Duodenal mucosa (tissue), 2 donors: ENCODE results near the gene CHKA.
A peak's percentile ranks its signal among the peaks of the same experiment; 100 is the strongest.

Experiments used
- H3K27ac ChIP-seq: one replicate; pipeline ENCODE4 v1.7.0; 2013; ENCODE audit warnings: low read depth, low read length
- H3K27me3 ChIP-seq, 2 donors: one replicate each; pipeline ENCODE4 v1.7.0; 2013; ENCODE audit warnings: low read length in 2 of 2, control low read depth in 1 of 2; ENCODE audit not compliant: insufficient read depth in 2 of 2, control insufficient read depth in 1 of 2
- H3K36me3 ChIP-seq, 2 donors: one replicate each; pipeline ENCODE4 v1.7.0; 2013; ENCODE audit warnings: low read length in 2 of 2, control low read depth in 1 of 2; ENCODE audit not compliant: insufficient read depth in 2 of 2, control insufficient read depth in 1 of 2
- H3K4me1 ChIP-seq, 2 donors: one replicate each; pipeline ENCODE4 v1.7.0; 2013; ENCODE audit warnings: low read length in 2 of 2, control low read depth in 1 of 2; ENCODE audit not compliant: insufficient read depth in 2 of 2, control insufficient read depth in 1 of 2
- H3K4me3 ChIP-seq, 2 donors: one replicate each; pipeline ENCODE4 v1.7.0; 2013; ENCODE audit warnings: low read length in 2 of 2, low read depth in 1 of 2
- H3K9ac ChIP-seq, 2 donors: one replicate each; pipeline ENCODE4 v1.7.0; 2013; ENCODE audit warnings: low read length in 2 of 2, low read depth in 1 of 2
- H3K9me3 ChIP-seq, 2 donors: one replicate each; pipeline ENCODE4 v1.7.0; 2013; ENCODE audit warnings: low read length in 2 of 2, control low read depth in 1 of 2; ENCODE audit not compliant: control insufficient read depth in 1 of 2

The CHKA gene

DNA sequence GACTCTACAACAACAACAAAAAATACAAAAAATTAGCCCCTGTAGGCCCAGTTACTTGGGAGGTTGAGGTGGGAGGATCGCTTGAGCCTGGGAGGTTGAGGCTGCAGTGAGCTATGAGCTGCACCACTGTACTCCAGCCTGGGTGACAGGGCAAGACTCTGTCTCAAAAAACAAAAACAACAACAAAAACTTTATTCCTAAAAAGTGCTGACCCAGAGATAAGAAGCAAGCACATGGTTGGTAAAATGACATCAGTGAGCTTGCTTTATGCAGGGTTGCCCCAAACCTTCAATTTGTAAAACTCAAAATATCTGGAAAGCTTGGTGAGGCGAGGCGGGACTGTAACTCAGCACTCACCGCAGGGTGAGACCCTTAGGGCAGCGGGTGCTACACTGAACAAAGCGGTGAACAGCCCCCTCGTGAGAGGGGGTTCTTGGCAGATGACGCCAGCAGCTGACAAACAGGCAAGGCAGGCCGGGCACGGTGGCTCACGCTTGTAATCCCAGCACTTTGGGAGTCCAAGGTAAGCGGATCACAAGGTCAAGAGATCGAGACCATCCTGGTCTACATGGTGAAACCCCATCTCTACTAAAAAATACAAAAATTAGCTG is 85.8 kb downstream of the CHKA start:
- no peak overlapping the region for H3K9ac ChIP-seq
- H3K4me3 ChIP-seq: no peak overlapping the region
- H3K27me3 ChIP-seq: no peaks in the 10 kb centered on the region
- no peak overlapping the region for H3K27ac ChIP-seq
- no peaks in the 10 kb centered on the region for H3K9me3 ChIP-seq
- peaks cover 20 to 27% of the 10 kb centered on the region in 2 donors for H3K36me3 ChIP-seq
- peaks cover 30 to 53% of the 10 kb centered on the region in 2 donors for H3K4me1 ChIP-seq

- Histone ChIP-seq H3K27ac (no peak overlapping the region), H3K4me3 (no peak overlapping the region), H3K27me3 (no peaks in the 10 kb centered on the region), H3K36me3 (peaks cover 20 to 27% of the 10 kb centered on the region in 2 donors), H3K4me1 (peaks cover 29 to 54% of the 10 kb centered on the region in 2 donors), H3K9me3 (no peaks in the 10 kb centered on the region), H3K9ac (no peak overlapping the region)
These were observed 87.5 kb downstream of the CHKA start for GRCh38 chr11:68033708-68034045.

DNA sequence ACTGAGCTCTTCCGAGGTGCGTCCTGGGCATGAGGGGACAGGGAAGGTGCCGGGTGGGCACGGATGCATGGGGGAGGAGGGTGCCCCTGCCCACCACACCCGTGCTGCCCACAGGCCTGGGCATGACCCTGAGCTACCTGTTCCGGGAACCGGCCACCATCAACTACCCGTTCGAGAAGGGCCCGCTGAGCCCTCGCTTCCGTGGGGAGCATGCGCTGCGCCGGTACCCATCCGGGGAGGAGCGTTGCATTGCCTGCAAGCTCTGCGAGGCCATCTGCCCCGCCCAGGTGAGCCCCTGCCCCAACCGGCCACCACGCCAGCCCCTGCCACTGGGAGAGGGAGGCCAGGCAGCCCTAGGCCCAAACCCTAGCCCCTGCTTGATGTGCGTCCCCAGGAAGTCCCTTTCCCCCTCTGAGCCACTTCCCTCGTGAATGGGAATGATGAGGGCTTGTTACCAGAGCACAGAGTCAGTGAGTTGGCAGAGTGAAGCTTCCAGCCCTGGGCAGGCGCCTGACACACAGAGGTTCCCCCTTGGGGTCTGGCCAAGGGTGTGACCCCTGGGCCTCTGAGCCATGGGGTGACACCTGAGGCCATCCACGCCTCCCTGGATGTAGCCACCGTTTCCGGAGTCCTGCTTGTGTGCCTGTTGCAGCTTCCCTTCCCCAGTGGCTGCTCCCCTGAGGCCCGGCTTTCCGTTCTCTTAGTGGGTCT is 88.0 kb downstream of the CHKA start:
- H3K4me1 ChIP-seq: peaks cover 24 to 48% of the 10 kb centered on the region in 2 donors
- H3K4me3 ChIP-seq: no peak overlapping the region
- H3K27ac ChIP-seq: no peak overlapping the region
- no peaks in the 10 kb centered on the region for H3K9me3 ChIP-seq
- peaks cover 20 to 27% of the 10 kb centered on the region in 2 donors for H3K36me3 ChIP-seq
- no peak overlapping the region for H3K9ac ChIP-seq
- no peaks in the 10 kb centered on the region for H3K27me3 ChIP-seq

GRCh38 chr11:68032003-68032402 is 89.2 kb downstream of the CHKA start:
- no peaks in the 10 kb centered on the region for H3K27me3 ChIP-seq
- H3K27ac ChIP-seq: no peak overlapping the region
- H3K9ac ChIP-seq: peak overlapping the region; percentile 20 to 88
- no peaks in the 10 kb centered on the region for H3K9me3 ChIP-seq
- H3K4me3 ChIP-seq: peak overlapping the region in 1 of 2 donors; percentile 97
- peaks cover 15 to 37% of the 10 kb centered on the region in 2 donors for H3K4me1 ChIP-seq
- peaks cover 20 to 38% of the 10 kb centered on the region in 2 donors for H3K36me3 ChIP-seq

GRCh38 chr11:68031144-68031464 is 90.1 kb downstream of the CHKA start:
- H3K4me1 ChIP-seq: peaks cover 15 to 28% of the 10 kb centered on the region in 2 donors
- peak overlapping the region; percentile 61 for H3K27ac ChIP-seq
- H3K9ac ChIP-seq: peak overlapping the region; percentile 88 to 99
- H3K4me3 ChIP-seq: peak overlapping the region; percentile 88 to 97
- peaks cover 20 to 34% of the 10 kb centered on the region in 2 donors for H3K36me3 ChIP-seq
- H3K9me3 ChIP-seq: no peaks in the 10 kb centered on the region
- H3K27me3 ChIP-seq: no peaks in the 10 kb centered on the region

DNA sequence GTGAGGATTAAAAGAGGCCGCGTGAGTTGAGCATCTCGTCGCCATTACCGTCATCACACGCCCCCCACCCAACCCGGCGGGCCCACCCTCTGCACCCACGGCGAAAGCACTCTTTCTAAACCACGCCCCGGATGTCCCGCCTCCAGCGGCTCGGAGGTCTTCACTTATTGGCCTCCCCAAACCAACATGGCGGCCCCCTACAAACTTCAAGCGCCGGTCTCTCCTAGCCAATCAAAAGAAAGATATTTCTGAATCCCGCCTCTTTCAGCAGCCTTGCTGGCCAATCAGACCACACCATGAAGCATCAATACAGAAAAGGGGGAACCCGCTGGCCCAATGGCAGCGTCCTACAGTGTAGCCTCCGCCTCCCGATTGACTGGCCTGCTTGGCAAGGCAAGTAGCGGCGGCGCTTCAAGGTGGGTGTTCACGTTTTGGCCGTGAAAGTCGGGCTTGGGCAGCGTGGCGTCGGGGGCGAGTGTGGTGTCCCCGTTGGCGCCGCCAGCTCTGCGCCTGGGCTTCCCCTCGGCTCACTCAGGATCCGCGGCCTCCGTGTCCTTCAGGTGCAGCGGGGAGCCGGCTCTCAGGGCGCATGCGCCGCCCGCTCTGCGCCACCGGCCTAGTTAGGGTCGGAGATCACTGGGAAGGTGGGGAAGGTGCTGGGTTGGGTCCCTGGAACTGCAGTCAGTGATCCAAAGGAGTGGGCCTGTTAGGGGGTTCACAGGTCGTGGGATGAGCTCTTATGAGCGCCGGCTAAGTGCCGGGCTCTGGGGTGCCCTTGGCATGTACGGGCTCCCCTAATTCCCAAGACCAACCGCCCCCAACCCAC is 90.7 kb downstream of the CHKA start, which contains the start of gene NDUFS8:
TSS of gene NDUFS8 (plus strand) at position 364 of the 826 bp plus-strand sequence. CDS start 1,471 bp downstream, outside the sequence.
- H3K4me1 ChIP-seq: peaks cover 15 to 26% of the 10 kb centered on the region in 2 donors
- peak within 1 kb of the TSS; percentile 88 to 97 for H3K4me3 ChIP-seq
- H3K27ac ChIP-seq: peak within 1 kb of the TSS; percentile 61
- peak within 1 kb of the TSS; percentile 88 to 99 for H3K9ac ChIP-seq
- H3K9me3 ChIP-seq: no peaks in the 10 kb centered on the region
- H3K27me3 ChIP-seq: no peaks in the 10 kb centered on the region
- peaks cover 20 to 33% of the 10 kb centered on the region in 2 donors for H3K36me3 ChIP-seq

GRCh38 chr11:68028802-68029545 is 92.2 kb downstream of the CHKA start:
- Histone ChIP-seq H3K36me3 (peaks cover 26 to 37% of the 10 kb centered on the region in 2 donors), H3K9me3 (no peaks in the 10 kb centered on the region), H3K4me1 (peaks cover 15 to 26% of the 10 kb centered on the region in 2 donors), H3K9ac (no peak overlapping the region), H3K4me3 (no peak overlapping the region), H3K27ac (no peak overlapping the region), H3K27me3 (no peaks in the 10 kb centered on the region)

- no peak overlapping the region for H3K27ac ChIP-seq
- no peak overlapping the region for H3K9ac ChIP-seq
- H3K9me3 ChIP-seq: no peaks in the 10 kb centered on the region
- H3K4me3 ChIP-seq: no peak overlapping the region
- peaks cover 13 to 27% of the 10 kb centered on the region in 2 donors for H3K36me3 ChIP-seq
- peaks cover 15 to 26% of the 10 kb centered on the region in 2 donors for H3K4me1 ChIP-seq
- H3K27me3 ChIP-seq: no peaks in the 10 kb centered on the region
These were observed 93.5 kb downstream of the CHKA start for GRCh38 chr11:68027667-68028066.

DNA sequence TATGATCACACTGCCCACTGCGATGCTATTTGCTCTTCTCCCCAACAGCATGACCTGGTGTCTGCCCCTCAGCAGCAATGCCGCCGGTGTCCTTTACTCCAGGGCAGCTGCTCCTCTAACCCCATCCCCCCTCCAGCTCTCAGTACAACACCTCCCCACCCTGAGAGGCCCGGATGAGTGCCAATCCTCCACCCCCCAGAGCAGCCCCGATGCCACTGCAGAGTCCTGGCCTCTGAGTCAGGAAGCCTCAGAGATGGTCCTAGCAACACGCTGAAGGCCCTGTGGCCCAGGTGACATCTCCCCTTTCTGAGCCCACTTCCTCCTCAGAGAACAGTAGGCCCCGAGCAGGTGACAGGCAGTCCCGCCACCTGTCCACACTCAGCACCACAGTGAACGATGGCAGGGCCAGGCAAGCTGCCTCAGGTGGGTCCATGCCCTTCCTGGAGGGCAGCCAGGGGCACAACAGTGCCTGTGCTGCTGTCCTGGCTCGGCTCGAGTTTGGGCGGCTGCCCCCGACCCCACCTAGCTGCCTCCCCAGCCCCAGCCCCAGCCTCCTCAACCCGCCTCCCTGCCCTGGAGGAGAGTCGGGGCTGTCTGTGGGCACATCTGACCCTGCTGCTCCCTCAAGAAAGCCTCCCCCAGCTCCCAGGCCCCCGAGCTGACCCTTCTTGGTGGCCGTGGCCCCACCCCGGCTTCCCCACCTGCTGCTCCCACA is 94.6 kb downstream of the CHKA start:
- Histone ChIP-seq H3K9ac (no peak overlapping the region), H3K9me3 (no peaks in the 10 kb centered on the region), H3K27ac (no peak overlapping the region)

More for the DNA sequence above, 94.6 kb downstream of the CHKA start:
- H3K36me3 ChIP-seq: peaks cover 9 to 21% of the 10 kb centered on the region in 2 donors
- H3K4me3 ChIP-seq: no peak overlapping the region
- H3K4me1 ChIP-seq: peaks cover 9 to 15% of the 10 kb centered on the region in 2 donors
- no peaks in the 10 kb centered on the region for H3K27me3 ChIP-seq
